GM21786 (cell line): ENCODE data around the gene BCL3.

Experiments used
- ATAC-seq: cut with Tn5 transposase; IDR thresholded peaks from one replicate; pipeline ENCODE4 v1.9.1; 2021; ENCODE audit not compliant: unreplicated experiment

Gene BCL3

DNA sequence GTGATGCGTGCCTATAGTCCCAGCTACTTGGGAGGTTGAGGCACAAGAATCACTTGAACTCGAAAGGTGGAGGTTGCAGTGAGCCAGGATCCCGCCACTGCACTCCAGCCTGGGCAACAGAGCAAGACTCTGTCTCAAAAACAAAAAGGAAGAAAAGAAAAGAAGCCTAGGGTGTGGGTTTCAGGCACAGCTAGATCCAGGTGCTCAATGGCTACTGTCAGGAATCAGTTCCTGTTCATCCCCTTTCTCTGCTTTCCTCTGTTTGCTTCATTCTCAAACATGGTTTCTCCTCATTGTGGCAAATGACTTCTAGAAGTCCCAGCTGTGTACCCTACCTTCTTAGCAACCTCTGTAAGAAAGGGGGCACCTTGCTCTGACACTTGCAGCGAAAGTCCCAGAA is 35.0 kb downstream of the BCL3 start:
- no peak for ATAC-seq

DNA sequence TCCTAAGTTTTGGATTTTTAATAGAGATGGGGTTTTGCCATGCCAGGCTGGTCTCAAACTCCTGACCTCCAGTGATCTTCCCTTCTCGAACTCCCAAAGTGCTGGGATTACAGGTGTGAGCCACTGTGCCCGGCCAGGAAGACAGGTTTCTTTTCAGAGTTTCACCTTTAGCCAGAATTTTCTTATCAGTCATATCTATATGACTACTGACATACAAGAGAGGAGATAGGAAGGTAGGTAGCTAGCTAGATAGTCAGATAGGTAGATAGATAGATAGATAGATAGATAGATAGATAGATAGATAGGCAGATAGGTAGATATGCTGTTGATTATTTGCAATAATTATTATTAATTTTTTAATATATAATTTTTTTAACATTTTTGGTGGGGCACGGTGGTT is 36.8 kb downstream of the BCL3 start:
- no peak for ATAC-seq

DNA sequence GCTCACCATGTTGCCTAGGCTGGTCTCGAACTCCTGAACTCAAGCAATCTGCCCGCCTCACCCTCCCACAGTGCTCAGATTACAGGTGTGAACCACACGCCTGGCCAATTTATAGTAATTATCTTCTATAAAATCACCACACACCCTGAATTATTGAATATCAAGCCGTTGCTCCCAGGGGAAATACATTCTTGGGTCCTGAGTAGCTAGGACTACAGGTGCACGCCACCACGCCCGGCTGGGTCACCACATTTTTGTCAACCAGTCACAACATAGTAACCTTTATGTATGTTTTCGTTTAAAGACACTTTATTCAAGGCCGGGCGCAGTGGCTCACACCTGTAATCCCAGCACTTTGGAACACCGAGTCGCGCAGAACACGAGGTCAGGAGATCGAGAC is 37.5 kb downstream of the BCL3 start:
- no peak for ATAC-seq

DNA sequence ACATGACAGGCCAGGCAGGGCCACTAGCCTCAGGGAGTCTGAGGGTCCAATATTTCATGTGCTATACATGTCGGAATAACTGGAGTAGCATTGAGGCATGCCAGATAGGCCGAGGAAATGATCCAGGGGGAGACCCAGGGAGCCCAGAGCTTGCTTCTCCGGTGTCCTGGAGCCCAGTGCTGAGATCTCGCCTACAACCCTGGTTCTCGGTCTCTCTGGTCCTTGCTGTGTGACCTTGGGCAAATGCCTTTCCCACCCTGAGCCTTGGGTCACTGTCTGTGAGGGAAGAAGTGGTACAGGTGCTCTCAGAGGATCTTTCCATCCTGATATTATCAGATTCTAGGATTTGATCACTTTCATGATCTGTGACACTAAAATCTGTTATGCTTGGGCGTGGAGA is 40.5 kb downstream of the BCL3 start:
- no peak for ATAC-seq

DNA sequence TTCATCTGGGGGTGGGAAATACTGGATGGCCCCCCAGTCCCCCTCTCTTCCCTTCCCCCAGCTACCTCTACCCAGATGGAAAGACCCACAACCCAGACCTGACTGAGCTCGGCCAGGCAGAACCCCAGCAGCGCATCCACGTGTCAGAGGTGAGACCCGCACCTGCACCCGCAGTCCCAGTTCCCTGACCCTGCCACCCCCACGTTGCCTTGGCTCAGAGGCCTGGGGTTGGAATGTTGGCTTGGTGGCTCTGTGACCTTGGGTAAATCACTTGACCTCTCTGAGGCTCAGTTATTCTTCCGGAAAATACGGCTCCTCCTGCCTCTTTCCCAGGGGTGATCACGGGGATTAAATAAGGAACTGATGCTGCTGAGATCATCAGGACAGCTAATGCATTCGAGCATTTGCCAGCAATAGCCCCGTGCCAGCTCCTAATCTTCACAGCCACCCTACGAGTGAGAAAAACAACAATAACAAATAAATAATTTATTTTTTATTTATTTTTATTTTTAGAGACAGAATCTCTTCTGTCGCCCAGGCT is 41.5 kb downstream of the BCL3 start:
- no peak for ATAC-seq

DNA sequence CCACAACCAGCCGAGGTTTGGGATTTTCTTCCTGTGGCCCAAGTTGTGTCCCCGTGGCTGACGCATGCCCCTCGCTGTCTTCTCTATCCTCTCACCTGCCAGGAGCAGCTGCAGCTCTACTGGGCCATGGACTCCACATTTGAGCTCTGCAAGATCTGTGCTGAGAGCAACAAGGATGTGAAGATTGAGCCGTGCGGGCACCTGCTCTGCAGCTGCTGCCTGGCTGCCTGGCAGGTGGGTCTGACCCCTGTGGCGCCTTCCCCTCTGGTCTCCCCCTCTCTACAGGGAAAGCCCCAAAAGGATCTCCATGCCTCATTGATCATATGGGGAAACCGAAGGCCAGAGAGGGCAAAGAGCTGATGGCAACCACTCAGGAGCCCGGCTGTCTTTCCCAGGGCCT is 43.8 kb downstream of the BCL3 start:
- ATAC-seq, result no peak

DNA sequence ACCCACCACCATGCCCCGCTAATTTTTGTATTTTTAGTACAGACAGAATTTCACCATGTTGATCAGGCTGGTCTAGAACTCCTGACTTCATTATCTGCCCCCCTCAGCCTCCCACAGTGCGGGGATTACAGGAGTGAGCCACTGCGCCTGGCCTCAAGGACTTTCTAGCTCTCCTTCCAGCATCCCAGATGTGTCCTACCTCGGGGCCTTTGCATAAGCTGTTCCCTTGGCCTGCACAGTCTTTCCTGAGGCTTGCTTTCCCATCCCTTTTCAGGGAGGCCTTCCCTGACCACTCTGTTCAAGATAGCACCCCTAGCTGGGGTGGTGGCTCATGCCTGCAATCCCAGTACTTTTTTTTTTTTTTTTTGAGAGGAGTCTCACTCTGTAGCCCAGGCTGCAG is 46.1 kb downstream of the BCL3 start:
- ATAC-seq, result no peak

DNA sequence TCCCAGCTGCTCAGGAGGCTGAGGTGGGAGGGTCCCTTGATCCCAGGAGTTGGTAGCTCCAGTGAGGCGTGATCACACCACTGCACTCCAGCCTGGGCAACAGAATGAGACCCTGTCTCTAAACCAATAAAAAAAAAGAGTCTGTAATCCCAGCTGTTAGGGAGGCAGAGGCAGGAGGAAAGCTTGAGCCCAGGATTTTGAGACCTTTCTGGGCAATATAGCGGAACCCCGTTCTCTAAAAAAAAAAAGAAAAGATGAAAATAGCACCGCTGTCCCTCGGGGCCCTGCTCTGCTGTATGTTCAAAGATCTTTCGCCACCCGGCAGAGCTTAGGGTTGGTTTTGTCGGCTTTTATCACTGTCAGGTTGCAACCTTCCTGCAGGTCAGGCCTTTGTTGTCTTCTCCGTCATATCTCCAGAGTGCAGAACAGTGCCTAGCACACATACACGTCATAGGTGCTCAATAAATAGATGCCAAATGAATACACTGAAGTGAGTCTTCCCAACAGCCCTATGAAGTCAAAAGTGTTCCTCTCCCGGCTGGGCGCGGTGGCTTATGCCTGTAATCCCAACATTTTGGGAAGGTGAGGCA is 47.0 kb downstream of the BCL3 start:
- ATAC-seq, result no peak

DNA sequence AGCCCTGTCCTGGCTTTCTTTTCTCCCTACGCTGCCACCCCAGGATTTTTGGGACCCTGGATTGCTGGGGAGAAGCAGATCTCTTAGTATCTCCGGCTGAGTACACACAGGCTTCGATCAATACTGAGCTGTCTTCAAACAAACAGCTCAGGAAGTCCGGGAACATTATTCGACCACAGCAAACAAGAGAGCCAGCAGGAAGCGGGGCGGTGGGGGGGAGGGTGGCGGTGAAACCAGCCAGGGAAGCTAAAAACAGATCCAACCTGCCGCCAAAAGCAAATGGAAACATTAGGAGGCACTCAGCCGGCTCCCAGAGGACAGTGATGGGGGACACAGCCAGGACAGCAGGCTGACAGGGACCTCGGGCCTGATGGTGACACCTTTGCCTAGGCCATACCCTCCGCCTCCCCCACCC is 48.2 kb downstream of the BCL3 start:
- ATAC-seq, result no peak

DNA sequence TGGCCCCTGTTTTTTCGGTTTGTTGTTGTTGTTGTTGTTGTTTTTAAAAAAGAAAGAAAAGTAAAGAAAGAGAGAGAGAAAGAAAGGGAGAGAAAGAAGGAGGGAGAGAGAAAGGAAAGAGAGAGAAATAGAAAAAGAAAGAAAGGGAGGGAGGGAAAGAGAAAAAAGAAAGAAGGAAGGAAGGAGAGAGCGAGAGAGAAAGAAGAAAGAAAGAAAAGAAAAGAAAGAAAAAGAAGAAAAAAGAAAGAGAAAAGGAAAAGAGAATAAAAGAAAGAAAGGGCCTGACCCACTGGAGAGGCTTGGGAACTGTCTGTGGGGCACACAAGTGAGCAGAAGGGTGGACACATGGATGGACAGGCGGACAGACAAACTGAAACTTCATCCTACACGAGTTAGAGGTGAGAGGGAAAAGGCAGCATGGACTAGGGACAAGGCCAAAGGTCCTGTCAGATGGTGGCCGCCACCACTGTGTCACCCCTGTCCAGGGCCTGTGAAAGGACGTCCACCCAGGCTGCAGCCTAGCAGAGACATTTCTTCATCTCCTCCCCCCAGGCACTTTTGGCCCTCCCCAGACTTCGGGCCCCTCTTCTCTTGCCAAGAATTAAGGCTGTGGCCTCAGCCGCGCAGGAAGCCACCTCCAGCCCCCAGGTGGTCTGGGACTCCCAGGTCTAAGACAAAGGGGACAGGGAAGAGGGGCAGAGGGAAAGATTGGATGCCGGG is 51.3 kb downstream of the BCL3 start:
- no peak for ATAC-seq

DNA sequence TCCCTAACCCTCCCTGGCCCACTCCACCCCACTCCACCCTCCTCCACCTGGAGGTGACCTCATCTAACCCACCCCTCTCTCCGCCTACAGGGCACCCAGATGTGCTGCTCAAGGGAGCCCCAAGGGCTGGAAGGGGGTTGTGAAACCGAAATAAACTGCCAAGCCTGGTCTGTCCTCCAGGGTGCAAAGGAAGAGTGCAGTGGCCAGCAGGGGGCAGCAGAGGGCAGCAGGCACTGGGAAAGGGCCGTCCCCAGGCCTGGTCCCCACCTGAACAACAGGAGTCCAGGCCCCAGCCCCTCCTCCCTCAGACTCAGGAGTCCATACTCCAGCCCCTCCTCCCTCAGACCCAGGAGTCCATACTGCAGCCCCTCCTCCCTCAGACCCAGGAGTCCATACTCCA is 52.0 kb downstream of the BCL3 start:
- no peak for ATAC-seq

DNA sequence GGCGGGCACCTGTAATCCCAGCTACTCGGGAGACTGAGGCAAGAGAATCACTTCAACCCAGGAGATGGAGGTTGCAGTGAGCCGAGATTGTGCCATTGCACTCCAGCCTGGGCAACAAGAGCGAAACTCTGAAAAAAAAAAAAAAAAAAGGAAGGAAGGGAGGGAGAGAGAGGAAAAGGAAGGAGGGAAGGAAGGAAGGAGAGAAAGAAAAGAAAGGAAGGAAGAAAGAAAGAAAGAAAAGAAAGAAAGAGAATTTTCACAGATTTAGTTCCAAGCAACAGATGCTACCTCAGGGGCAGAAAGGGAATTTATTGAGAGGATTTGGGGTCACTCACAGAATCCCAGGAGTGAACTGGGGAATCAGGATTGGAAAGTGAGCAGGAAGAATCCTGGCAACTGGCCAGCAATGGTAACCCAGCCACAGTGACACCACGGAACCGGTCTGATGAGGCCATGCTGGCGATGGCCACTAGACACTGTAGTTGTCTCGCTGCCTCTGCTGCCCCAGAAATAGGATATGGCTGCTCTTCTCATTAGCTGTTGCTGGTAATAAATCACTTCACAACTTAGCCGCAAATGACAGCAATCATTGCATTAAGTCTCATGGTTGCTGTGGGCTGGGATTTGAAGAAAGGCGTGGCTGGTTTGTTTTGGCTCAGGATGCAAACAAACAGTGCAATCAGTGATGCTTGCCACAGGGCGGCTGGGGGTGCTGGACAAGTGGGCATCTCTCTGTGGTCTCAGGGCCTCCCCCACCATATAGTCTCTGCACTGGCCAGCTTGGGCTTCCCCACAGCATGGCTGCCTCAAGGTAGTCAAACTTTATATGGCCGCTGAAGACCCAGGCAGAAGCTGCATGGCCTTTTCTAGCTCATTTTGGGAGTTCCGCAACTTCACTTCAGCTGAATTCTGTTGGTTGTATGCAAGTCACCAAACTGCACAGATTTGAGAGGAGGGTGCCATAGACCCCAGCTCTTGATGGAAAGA is 55.2 kb downstream of the BCL3 start:
- ATAC-seq, result no peak

DNA sequence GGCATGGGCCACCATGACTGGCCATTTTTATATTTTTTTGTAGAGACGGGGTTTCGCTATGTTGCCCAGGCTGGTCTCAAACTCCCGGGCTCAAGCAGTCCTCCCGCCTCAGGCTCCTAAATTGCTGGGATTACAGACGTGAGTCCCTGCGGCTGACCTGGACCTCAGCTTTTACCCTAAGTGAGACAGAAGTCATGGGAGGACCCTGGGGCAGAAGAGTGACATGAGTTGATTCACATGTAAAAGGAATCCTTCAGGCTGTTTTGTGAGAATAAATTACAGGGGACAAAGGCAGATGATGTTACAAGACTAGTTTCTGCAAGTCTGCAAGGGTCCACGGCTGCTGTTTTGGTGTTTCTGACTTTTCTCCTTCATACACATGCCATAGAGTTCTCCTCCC is 57.8 kb downstream of the BCL3 start:
- ATAC-seq, result no peak

DNA sequence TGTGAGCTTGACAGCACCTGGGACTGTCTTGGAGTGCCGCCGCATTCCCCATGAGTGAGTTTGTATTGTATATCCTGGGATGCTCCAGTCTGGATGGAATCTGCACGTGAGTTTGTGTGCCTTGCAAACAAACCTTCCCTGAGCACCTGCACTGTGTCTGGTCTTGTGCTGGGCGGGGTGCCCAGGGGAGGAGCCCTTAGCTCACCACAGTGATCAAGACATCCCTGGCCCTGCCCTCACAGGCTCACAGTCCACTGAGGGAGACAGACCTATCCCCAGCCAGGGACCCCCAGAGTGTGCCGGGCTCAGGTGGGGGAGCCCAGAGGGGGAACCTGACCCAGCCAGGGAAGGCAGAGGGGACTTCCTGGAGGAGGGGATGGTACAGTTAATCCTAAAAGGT is 58.7 kb downstream of the BCL3 start:
- no peak for ATAC-seq

DNA sequence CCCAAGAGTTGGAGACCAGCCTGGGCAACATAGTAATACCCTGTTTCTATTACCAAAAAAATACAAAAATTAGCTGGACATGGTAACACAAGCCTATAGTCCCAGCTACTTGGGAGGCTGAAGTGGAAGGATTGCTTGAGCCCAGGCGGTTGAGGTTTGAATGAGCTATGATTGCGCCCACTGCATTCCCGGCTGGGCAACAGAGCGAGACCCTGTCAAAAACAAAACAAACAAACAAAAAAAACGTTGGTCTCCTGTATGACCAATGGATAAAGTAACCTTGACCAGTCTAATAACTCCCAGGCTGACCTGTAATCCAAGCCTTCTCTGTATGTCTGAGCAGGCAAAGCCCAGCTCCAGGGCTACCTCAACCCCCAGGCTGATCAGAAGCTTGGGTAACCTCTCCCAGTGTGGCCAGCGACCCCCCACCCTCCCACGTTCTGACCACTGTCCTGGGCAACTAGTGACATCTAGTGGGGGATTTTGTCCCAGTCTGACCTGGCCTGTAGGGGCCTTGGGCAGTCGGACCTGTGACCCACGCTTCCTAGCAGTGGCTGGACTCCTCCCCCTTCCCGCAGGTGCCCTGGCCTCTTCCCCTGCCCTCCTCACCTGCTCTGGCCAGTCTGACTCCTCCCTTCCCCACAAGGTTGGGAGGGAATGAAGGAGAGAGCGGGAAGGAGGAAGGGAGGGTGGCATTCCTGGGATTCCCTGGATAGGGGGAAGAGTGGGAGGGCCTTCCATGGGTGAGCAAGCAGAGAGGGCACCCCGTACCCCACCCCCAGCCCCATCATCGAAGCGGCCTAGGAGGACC is 59.3 kb downstream of the BCL3 start:
- no peak for ATAC-seq

DNA sequence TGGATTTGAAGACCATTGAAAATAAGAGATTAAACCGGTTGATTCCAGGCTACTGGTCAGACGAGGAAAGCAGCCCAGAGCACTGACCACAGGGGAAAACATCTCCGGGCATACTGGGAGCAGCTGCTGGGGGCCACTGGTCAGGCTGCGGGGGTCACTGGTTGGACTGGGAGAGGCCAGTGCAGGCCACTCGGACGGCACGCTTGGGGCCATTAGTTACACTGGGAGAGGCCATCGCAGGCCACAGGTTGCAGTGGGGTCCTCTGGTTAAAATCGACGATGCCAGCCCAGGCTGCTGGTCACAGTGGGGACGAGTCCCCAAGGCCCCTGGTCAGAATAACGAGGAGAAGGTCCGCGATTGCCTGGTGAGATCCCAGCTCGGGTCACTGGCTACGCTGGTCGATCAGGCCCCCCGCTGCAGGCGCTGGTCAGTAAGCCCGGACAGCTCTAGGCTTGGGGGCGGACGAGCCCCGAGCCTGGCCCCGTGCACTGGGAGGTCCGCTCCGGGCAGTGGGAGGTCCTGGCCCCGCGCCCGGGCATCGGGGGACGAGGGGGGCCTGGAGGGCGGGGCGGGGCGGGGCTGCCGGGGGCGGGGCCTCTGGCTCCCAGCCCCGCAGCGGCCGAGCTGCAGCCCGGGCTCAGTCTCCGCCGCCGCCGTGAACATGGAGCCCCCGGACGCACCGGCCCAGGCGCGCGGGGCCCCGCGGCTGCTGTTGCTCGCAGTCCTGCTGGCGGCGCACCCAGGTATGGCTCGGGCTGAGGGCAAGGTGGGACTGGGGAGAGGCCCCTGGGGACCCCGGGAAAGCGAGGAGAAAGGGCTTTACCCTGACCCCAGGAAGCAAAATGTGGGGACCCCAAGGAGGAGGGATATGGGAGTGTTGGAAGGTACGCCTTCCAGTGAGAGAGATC is 60.2 kb downstream of the BCL3 start, which contains the start of gene BCAM:
Gene BCAM (plus strand): TSS at position 641 of the 909 bp plus-strand sequence. CDS start 22 bp downstream, at position 663.
- ATAC-seq, result no peak
